NCI-H1417 (cell line): ENCODE data around the gene RCSD1.
A peak's percentile ranks its signal among the peaks of the same experiment; 100 is the strongest.

Experiments
- DNase-seq, 3 experiments: peaks; one replicate each; lab custom pipeline; 2025; lab: John Stamatoyannopoulos, UW

RCSD1 gene

DNA sequence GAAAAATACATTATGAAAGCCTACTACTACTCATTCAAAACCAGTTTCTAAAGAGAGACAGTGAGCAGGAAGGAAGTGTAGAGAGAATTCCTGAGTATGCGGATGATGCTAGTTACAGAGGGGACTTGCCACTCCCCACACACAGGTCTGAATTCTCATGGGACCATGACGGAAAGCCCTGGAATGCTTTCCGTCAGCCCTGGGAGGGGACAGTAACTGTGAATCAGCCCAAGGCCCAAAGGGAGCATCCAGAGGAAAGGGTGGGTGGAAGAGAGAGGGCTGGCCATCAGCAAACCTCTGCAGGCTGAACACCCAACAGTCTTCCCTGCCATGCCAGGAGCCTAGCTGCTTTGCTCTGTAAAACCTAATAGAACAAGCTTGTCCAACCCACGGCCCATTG lies 36.4 kb downstream of the RCSD1 start:
- DNase-seq, result no peak

DNA sequence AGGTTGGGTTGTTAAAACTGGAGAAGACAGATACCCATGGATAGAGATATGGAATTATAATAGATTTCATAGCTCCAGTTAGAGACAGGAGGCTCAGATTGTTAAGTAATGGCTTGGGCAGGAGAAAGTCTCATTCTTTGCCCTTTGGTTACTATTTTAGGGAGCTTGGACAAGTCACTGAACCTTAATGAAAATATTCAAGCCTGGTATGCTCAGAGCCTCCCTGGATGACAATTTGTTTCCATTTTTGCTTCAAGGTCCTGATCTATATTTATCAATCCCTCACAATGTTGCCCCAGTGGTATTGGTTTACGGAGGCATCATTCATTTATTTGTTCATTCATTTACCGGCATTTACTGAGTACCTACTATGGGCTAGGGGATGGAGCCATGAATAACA lies 37.5 kb downstream of the RCSD1 start:
- DNase-seq, result no peak

DNA sequence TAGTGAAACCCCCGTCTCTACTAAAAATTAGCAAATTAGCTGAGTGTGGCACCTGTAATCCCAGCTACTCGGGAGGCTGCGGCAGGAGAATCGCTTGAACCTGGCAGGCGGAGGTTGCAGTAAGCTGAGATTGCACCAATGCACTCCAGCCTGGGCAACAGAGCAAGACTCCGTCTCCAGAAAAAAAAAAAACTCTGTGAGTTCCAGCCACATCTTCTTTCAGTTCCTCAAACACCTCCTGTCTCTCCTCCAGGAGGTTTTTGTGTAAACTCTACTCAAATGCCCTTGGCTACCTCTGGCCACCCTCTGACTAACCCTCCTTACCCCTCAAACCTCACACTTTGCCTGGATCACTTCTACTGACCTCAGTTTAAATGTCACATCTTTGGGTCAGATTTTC lies 38.1 kb downstream of the RCSD1 start:
- no peak for DNase-seq

DNA sequence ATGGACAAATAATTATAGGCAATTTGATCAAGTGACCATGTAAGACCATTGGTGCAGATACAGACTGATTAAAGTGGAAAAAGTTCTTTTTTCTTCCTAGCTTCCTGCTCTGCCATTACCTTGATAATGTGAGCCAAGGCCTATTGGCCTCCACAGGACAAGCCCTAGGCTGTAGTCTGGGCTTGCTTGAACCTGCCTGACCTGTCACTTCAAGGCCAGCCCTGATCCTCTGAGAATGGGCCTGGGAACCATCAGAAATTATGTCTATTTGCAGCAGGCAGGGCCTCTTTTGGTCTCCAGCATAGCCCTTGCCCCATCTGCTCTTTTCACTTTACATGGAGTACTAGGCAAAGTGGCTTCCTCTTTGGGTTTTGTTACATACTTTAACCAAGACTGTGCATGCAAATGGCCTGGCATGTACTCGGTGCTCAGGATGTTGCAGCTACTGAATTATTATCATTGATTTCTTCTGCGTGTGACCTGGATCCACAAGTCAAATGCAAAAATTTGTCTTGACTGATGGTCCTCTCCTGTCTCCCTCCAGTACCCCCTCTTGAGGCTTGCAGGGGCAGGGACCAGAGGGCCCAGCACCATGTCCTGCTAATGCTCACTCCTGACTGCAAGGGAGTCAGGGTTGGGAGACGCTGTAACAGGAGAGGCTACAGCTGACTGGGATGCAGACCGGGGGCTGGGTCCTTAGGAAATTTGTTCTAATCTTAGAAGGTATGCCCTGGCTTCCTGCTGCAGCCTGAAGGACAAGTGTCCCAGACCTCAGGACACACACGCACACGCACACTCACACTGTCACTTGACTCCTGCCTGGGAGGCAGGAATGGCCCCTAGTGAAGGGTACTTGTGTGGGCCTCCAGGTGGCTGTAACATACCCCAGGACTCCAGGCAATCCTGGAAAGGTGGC lies 39.4 kb downstream of the RCSD1 start:
- DNase-seq, result peak in 1 of 3 experiments; percentile 73

DNA sequence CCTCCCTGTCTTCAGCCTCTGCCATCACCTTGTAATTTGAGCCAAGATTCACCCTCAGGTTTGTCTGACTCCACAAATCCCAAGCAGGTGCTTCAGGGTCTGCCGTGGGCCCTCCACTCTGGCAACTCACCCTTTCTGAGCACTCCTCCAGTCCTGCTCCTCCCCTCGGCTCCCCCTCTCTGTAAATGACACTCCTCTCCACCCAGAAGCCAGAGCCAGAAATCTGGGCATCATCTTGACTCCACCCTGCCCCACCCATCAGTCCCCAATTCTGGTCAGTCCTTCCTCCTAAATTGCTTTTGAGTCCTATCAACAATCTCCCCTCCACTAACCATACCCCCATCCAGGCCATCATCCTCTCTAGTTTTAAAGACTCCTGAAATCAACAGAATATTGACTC lies 40.5 kb downstream of the RCSD1 start:
- peak in 1 of 3 experiments; percentile 47 for DNase-seq

DNA sequence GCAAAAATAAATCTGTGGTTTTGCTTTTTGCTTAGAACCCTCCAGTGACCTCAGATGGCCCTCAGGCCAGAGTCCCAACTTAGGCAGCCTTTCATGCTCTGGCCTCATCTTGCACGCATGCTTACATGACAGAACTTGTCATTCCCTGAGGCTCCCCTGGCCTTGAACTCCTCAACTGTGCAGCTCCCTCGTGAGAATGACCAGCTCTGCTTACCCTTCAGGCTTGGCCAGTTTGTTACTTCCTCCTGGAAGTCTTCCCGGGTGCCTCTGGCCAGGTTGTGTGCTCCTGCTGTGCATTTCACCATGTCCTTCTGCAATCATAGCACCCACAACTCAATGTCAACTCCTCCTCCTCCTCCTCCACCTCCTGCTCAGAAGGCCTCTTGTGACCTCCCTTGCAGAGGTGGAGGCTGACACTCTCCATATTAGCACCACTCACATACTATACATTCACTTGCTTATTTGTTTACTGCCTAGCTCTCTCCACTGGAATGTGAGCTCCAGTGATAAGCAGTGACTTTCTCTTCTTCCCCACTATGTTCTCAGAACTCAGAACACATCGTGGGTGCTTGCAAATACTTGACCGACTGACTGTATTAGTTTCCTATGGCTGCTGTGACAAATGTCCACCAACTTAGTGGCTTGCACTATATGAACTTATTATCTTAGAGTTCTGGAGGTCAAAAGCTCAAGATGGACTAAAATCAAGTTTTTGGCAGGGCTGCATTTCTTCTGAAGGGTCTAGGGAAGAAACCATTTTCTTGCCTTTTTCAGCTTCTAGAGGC lies 41.9 kb downstream of the RCSD1 start:
- no peak for DNase-seq

DNA sequence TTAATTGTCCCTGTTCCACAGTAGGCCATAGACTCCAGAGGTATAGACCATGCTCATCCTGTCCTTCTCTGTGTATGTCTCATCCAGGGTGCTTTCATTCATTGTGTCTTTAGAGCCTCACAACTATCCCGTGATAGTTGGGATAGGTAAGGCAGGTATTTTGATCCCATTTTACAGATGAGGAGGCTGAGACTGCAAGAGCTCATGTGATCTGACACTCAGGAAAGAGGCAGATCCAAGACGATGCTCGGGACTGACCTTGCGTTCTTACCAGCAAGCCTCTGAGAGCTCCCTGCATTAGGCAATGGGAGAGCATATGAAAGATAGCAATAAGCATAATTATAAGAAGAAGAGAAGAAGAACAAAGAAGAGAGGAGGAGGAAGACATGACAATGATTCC lies 42.8 kb downstream of the RCSD1 start:
- no peak for DNase-seq

DNA sequence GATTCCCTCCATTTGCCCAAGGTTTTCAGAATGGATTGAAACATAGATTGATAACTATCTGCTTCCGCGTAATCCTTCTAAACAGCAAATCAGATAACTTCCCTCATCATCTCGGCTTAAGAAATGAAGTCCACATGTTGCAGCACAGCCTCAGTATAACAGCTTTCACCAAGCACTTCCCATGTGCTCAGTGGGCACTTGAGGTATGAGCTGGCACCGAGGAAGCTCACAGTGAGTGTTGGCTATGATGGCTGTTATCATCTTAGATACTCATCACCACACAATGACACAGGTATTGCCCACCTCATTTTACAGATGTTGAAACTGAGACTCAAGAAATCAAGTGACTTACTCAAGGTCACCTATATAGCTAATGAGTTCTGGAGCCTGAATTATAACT lies 43.2 kb downstream of the RCSD1 start:
- no peak for DNase-seq

DNA sequence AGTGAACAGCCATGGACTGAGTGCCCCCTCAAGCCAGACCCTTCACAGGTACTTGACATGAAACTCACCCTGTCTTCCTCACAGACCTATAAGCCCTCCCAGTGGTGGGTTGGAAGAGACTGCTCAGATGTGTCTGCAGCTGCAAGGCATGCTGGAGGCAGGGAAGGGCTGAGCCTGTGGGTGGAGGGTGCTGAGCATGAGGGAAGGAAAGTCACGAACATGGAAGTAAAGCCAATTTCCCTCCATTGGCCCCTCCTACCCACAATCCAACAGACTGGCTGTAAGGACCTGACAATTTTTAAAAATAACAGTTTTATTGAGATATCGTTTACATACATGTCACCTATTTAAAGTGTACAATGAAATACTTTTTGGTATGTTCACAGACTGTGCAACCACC lies 44.1 kb downstream of the RCSD1 start:
- no peak for DNase-seq

DNA sequence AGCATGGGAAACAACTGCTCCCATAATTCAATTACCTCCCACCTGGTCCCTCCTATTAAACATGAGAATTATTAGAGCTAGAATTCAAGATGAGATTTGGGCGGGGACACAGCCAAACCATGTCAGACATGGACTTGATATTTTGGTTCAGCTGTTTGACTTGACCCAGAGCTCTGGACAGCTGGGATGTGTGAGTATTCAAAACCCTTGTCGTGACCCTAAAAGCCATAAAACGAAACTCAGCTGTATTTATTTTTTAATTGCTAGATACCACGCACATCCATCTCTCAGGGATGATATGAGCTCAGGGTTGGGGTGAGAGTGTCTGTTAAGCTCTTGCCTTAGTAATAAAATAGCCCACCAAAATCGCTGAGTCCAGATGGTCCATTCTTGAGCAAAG lies 45.4 kb downstream of the RCSD1 start:
- DNase-seq, result no peak

DNA sequence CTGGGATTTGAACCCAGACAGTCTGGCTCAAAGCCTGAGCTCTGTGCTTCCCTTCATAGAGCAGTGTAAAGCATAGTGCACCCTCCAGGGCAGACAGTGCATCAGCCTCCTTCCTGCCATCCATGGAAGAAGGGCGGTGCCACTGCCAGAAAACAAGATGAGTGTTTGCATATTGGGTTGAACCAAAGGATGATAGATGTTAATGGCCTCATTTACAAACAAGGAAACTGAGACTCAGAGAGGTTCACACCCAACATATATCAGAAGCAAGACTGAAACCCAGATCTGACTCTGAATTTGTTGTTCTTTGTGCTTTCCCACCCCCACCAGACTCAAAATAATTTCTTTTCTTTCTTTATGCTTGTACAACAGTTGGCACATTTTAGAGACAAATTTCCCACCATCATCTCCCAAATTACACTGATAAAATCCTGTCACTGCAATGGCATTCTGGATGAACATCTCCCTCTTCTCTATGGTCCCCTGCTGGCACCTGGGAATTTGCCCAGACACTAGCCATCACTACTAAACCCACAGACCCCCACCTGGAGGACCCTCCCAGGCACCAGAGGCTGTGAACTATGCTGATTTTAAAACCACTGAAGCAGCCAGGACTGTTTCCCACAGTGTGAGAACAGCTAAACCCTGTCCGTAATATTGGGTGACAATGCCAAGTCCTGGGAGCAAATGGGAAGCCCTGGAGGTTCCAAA lies 46.3 kb downstream of the RCSD1 start:
- no peak for DNase-seq

DNA sequence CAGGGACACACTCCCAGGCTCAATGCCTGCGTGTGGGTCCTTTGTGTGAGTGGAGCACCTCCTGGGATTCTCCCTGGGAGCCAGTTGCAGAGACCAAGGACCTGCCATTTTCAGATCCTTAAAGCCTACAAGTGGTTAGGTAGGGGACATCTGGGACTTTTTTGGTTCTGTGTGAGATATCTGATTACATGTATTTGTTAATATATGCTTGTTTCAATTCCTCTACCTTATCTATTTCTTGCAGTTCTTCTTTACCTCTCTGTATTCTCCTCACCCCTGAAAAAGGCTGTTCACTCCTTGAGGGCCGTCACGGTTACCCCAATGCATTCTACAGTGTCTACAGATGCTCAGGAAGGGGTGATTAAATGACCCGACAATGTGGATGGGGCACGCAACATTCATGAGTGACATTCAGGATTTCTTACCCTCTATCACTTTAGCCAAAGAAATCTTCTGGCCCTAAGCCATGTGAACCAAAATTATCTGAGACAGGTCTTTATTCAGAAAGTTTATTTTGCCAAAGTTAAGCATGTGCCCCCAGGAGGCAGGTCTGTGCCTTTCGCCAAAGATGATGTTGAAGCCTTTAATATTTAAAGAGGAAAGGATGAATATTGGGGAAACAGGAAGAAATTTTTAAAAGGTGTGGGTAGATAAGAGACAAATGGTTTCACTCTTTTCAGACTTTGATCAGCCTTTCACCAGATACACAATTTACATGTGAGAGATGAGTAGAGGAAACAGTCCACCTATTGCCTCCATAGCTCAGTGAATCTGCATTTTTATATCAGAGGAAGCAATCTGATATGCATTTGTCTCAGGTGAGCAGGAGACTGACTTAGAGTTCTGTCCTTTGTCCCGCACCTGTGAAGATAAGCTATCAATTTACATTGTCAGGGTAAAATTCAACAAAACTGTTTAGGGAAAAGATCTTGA lies 47.1 kb downstream of the RCSD1 start:
- no peak for DNase-seq

DNA sequence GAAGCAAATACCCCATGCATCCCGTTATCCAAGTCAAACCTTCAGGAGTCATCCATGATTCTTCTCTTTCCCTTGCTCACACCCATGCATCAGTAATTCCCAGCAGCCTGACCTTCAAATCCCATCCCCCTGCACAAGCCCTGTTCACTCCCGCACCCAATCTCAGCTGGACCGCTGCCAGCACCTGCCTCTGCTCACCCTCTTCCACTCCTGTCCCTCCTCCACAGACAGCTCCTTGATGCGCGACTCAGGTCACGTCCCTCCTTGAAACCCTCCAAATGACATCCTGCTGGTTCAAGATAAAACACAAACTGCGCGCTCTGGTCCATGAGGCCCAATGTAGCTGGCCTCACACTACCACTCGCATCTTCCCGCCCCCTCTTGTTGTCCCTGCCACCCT lies 48.4 kb downstream of the RCSD1 start:
- peak in 1 of 3 experiments; percentile 24 for DNase-seq

DNA sequence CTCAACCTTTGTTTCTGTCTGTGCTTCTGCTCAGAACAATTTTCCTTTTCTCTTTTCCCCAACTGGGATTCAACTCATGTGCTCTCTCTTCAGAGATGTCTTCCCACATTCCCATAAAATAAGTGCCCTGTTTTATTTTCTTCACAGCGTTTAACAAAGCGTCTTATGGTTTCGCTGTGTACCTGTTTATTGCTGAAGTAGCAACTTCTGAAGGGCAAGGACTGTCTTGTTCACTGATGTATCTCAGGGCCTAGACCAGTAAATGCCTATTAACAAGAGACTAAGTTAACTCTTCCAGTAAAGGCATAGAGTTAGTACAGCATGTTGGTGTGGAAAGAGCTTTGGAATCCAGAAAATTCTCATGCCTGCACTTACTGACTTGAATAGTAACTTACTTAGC lies 48.8 kb downstream of the RCSD1 start:
- DNase-seq, result no peak

DNA sequence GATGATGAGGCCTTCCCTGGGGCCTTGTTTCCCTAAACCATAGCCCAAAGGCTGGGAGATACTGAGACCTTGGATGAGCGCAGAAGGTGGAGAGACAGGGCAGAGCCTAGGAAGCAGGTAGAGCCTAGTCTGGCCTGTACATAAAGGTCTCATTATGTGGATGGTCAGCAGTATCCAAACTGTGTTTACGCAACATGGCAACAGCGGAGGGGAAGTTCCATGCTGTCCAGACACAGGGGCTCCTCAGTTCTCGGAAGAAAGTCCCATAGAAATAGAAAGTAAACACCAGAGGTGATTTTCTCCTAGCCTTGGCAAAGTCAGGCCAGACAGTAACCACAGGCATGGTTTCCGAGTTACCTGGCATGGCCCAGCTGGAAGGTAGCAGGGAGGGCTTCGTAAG lies 49.7 kb downstream of the RCSD1 start:
- DNase-seq, result no peak

DNA sequence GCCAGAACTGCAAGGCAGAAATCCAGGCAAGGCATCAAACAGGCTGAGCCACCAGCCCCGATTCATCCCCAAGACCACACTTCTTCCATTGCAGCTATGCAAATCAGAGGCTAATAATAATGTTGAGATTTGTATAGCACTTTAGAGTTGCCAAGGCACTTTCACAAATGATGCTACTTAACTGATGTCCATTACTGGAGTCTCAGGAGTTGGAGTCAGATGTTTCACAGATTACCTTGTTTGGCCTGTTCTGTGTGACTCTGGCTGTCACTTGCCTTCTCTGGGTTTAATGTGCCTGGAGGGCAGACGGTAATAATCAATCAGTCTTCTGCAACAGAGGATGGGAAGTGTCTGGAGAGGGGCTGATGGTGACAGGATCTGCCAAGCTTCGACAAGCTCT lies 51.0 kb downstream of the RCSD1 start:
- peak in 1 of 3 experiments; percentile 15 for DNase-seq

DNA sequence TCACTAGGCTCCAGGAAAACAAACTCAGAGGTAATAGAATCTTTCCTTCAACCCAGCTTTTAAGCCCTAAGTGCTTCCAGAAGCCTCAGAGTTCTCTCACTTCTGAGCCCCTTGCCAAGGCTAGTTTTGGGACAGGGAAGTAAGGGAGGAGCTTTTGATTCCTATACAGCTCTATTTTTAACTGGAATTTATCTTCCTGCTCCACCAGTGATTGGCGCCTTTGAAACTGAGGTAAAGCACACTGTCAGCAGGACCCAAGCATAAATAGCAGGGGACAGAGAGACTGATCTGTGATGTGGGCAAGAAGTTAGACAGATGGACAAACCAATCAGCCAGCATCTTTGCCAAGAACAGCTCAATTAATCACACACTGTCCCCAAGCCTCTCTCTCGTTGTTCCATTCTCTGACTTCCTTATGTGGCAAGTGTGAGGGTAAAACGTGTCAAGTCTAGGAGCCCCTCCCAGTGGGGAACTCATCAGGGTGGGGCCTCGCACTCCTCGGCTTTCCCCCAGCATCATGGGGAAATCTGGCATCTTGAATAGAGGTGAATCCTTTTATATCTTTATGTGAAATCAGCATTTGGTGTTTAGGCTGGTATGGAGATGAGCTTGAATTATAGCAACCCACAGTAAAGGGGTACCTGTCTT lies 51.5 kb downstream of the RCSD1 start:
- DNase-seq, result no peak

DNA sequence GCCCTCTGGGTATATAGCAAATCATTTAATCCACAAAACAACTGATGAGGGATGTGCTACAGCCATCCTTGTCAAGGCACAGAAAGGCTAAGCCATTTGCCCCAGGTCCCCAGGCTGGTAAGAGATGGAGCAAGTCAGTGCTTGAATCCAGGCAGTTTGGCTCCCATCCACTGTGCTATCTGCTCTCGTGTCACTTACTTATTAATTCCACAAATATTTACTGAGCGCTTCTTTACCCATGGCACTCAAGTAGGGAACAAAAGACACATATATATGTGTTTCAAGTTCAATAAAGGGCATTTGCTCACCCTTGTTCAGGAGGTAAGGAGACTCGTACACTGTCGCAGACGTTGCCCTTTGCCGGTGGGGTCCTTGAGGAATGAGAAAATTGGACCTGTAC lies 53.2 kb downstream of the RCSD1 start:
- no peak for DNase-seq

DNA sequence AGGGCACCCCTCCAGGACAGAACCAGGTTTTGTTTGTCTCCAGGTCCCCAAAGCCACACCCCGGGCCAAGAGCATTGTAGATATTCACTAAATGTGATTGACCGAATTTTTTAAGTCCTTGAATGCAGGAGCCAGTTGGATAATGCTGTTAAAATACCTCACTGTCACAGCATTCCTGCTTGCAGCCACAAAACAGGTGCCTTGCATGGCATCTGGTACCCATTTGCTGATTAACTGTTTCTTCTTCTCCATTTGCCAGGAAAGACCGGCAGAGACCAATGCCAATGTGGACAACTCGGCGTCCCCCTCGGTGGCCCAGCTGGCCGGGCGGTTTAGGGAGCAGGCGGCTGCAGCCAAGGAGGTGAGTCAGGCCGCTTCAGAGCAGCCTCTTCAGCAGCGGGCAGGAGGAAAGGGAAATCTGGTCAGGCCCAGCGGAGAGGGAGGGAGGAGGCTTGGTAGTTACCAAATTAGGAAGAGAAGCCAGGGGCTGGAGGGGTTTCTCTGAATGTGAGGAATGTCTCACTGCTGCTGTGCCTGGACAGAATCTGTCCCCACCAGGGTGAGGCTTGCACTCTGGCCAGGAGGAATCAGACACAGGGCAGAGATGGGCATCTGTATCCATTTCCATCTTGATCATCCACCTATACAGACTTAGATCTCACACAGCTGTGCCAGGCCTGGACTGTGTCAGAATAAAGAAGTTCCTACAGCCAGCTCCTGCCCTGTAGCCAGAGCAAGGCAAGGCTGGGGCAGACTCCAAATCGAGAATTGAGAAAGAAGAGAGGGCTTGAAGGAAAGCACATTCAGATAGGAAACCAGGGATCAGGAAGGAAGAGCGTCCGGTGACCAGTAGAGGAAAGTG lies 53.8 kb downstream of the RCSD1 start:
- DNase-seq, result no peak

DNA sequence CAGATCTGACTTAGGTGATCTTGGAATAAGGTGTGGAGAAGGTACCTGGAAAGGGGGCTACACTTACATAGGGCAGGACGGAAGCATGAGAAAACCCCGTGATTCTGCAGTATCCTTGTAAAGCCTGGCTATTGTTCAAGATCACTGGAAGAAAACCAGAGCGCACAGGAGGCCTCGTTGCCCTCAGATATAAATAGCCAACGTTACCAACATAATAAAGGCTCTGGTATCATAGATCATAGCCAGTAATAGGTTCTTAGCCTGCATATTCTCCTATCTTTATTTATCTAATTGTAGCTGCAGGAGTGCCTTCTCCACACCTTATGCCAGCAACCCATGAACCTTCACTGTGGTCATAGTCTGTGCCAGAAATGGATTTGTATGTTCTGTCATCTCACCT lies 55.8 kb downstream of the RCSD1 start:
- no peak for DNase-seq
